Stimulated activated CD8-positive, alpha-beta memory T cell treated with anti-CD3 and anti-CD28 coated beads, Interleukin-4, amount 100 ng/mL, for 48 hours (primary cell): ENCODE measurements around the gene CPO.
"Not testable (repeated sequence)": the region's sequence is repeated elsewhere in the genome, so short reads cannot be mapped to it uniquely, and the experiment has no call there.

ENCODE experiments used
- DNase-seq: peaks from one replicate; pipeline ENCODE4 v3.0.0-alpha.2; 2020

The CPO gene

GRCh38 chr2:206939340-206939739 is at the start of gene CPO:
Gene CPO, plus strand, starts transcription at chr2:206939518. Its CDS starts 82 bp downstream, at chr2:206939600.
- DNase-seq = no peak

GRCh38 chr2:206890179-206890578 is 49.1 kb upstream of the CPO start:
- no peak for DNase-seq

GRCh38 chr2:206890926-206891325 is 48.4 kb upstream of the CPO start:
- no peak for DNase-seq

- DNase-seq = no peak
Observed at GRCh38 chr2:206915121-206915520, 24.2 kb upstream of the CPO start.

GRCh38 chr2:206918263-206918662 is 21.1 kb upstream of the CPO start:
- no peak for DNase-seq

GRCh38 chr2:206920310-206920709 is 19.0 kb upstream of the CPO start:
- DNase-seq = no peak

GRCh38 chr2:206920951-206921350 is 18.4 kb upstream of the CPO start:
- no peak for DNase-seq

GRCh38 chr2:206921529-206921928 is 17.8 kb upstream of the CPO start:
- DNase-seq = no peak

- DNase-seq = no peak
Observed at GRCh38 chr2:206935991-206936842, 3.1 kb upstream of the CPO start.

- DNase-seq = no peak
Observed at GRCh38 chr2:206936843-206937230, 2.5 kb upstream of the CPO start.

GRCh38 chr2:206937555-206937954 is 1.8 kb upstream of the CPO start:
- no peak for DNase-seq

- DNase-seq = no peak
Observed at GRCh38 chr2:206940546-206940945, 1.2 kb downstream of the CPO start.

- DNase-seq = no peak
Observed at GRCh38 chr2:206942592-206943478, 3.5 kb downstream of the CPO start.

- not testable (repeated sequence) for DNase-seq
Observed at GRCh38 chr2:206953404-206953803, 14.1 kb downstream of the CPO start.

GRCh38 chr2:206955253-206955652 is 15.9 kb downstream of the CPO start:
- DNase-seq = no peak

- DNase-seq = no peak
Observed at GRCh38 chr2:206958261-206958660, 18.9 kb downstream of the CPO start.

GRCh38 chr2:206962966-206963365 is 23.6 kb downstream of the CPO start:
- DNase-seq = no peak

- no peak for DNase-seq
Observed at GRCh38 chr2:206968134-206969086, 29.1 kb downstream of the CPO start.

- DNase-seq = no peak
Observed at GRCh38 chr2:206969192-206969591, 29.9 kb downstream of the CPO start.

- DNase-seq = no peak
Observed at GRCh38 chr2:206970589-206971360, 31.5 kb downstream of the CPO start.

- no peak for DNase-seq
Observed at GRCh38 chr2:206971805-206972204, 32.5 kb downstream of the CPO start.

- no peak for DNase-seq
Observed at GRCh38 chr2:206974551-206974950, 35.2 kb downstream of the CPO start.
